GM19240 (cell line): ENCODE data around the gene RYR3.
"Not testable (repeated sequence)": the region's sequence is repeated elsewhere in the genome, so short reads cannot be mapped to it uniquely, and the experiment has no call there.

Experiments
- DNase-seq: peaks from one replicate; pipeline ENCODE4 v3.0.0; 2011; ENCODE audit warnings: low spot score; ENCODE audit not compliant: insufficient read length

RYR3 gene

GRCh38 chr15:33754242-33754641 is 443.5 kb downstream of the RYR3 start:
- no peak for DNase-seq

- DNase-seq = no peak
Measured at GRCh38 chr15:33756961-33757360, 446.2 kb downstream of the RYR3 start.

GRCh38 chr15:33757516-33758232 is 446.9 kb downstream of the RYR3 start:
- DNase-seq = no peak

GRCh38 chr15:33766389-33766788 is 455.6 kb downstream of the RYR3 start:
- DNase-seq = no peak

GRCh38 chr15:33768670-33769190 is 458.0 kb downstream of the RYR3 start:
- no peak for DNase-seq

- DNase-seq = no peak
Measured at GRCh38 chr15:33773969-33774368, 463.2 kb downstream of the RYR3 start.

GRCh38 chr15:33778852-33779251 is 468.1 kb downstream of the RYR3 start:
- DNase-seq = no peak

- no peak for DNase-seq
Measured at GRCh38 chr15:33780011-33780768, 469.4 kb downstream of the RYR3 start.

- DNase-seq = no peak
Measured at GRCh38 chr15:33782966-33783365, 472.2 kb downstream of the RYR3 start.

- no peak for DNase-seq
Measured at GRCh38 chr15:33785366-33785765, 474.6 kb downstream of the RYR3 start.

- DNase-seq = no peak
Measured at GRCh38 chr15:33788906-33789540, 478.3 kb downstream of the RYR3 start.

- DNase-seq = no peak
Measured at GRCh38 chr15:33794453-33794852, 483.7 kb downstream of the RYR3 start.

GRCh38 chr15:33795070-33795469 is 484.3 kb downstream of the RYR3 start:
- no peak for DNase-seq

- DNase-seq = no peak
Measured at GRCh38 chr15:33797651-33798050, 486.9 kb downstream of the RYR3 start.

GRCh38 chr15:33801954-33802353 is 491.2 kb downstream of the RYR3 start:
- no peak for DNase-seq

- DNase-seq = no peak
Measured at GRCh38 chr15:33807665-33808064, 496.9 kb downstream of the RYR3 start.

- no peak for DNase-seq
Measured at GRCh38 chr15:33808720-33809457, 498.1 kb downstream of the RYR3 start.

GRCh38 chr15:33810073-33810595 is 499.4 kb downstream of the RYR3 start:
- no peak for DNase-seq

GRCh38 chr15:33810806-33811205 is 500.0 kb downstream of the RYR3 start:
- no peak for DNase-seq

- DNase-seq = no peak
Measured at GRCh38 chr15:33813891-33814290, 503.1 kb downstream of the RYR3 start.

- DNase-seq = not testable (repeated sequence)
Measured at GRCh38 chr15:33819499-33819898, 508.7 kb downstream of the RYR3 start.
